Memory B cell (primary cell): ENCODE measurements around the gene ZNF771.

Experiments used
- ATAC-seq: fragments of 150-1000 bp; cut with Tn5 transposase; 2 replicates; pipeline ENCODE4 v1.10.0; 2021; ENCODE audit warnings: low read depth, mild to moderate bottlenecking, moderate library complexity
- DNase-seq, 2 donors: peaks; one replicate each; pipeline ENCODE4 v3.0.0; 2022; ENCODE audit warnings: low spot score in 2 of 2
- H3K27ac Mint-ChIP-seq: one replicate; pipeline ENCODE4 v1.8.0; 2022; ENCODE audit warnings: mild to moderate bottlenecking, moderate library complexity, mixed read lengths
- H3K27me3 Mint-ChIP-seq: one replicate; pipeline ENCODE4 v1.8.0; 2022; ENCODE audit warnings: mixed read lengths
- H3K36me3 Mint-ChIP-seq: one replicate; pipeline ENCODE4 v1.8.0; 2022; ENCODE audit warnings: mild to moderate bottlenecking, mixed read lengths
- H3K4me1 Mint-ChIP-seq: one replicate; pipeline ENCODE4 v1.8.0; 2022; ENCODE audit warnings: mixed read lengths
- H3K4me3 Mint-ChIP-seq: one replicate; pipeline ENCODE4 v1.8.0; 2022; ENCODE audit warnings: mild to moderate bottlenecking, moderate library complexity, mixed read lengths
- H3K9me3 Mint-ChIP-seq: one replicate; pipeline ENCODE4 v1.8.0; 2022; ENCODE audit warnings: mixed read lengths

ZNF771 gene

DNA sequence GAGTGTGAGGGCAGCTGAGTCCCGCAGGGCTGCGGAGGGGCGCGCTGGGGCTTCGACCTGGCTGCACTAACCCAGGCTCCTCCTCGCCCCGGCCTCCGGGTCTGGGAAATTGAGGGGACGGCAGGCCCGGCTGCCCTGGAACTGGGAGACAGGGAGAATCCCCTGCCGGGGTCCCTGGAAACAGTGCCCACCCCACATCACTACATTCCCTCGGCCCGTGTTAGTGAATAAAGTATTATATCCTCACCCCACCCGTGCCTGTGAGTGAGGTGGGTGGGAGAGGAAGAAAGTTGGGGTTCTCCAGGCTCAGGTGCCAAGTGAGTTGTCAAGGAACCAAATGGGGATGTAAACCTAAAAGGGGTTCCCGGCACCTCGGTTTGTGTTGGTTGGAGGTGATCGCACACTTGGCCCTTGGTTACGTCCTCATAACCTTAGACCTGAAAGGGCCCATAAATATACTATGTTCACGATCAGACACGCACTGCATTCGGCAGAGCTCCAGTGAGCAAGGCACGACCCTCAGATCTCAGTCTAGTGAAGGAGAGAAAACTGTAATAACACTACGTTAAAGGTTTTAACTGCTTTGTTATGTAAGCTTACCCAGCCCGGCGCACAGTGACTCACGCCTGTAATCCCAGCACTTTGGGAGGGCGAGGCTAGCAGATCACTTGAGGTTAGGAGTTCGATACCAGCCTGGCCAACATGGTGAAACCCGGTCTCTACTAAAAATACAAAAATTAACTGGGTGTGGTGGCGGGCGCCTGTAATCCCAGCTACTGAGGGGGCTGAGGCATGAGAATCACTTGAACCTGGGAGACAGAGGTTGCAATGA is 11.2 kb downstream of the ZNF771 start:
- ATAC-seq, result no peak
- peaks cover 14% of the 10 kb centered on the region for H3K36me3 Mint-ChIP-seq
- H3K4me3 Mint-ChIP-seq, result peak overlapping the region; percentile 78
- no peaks in the 10 kb centered on the region for H3K27me3 Mint-ChIP-seq
- no peak for DNase-seq
- H3K9me3 Mint-ChIP-seq, result no peaks in the 10 kb centered on the region
- peaks cover 10% of the 10 kb centered on the region for H3K4me1 Mint-ChIP-seq
- H3K27ac Mint-ChIP-seq, result no peak overlapping the region

DNA sequence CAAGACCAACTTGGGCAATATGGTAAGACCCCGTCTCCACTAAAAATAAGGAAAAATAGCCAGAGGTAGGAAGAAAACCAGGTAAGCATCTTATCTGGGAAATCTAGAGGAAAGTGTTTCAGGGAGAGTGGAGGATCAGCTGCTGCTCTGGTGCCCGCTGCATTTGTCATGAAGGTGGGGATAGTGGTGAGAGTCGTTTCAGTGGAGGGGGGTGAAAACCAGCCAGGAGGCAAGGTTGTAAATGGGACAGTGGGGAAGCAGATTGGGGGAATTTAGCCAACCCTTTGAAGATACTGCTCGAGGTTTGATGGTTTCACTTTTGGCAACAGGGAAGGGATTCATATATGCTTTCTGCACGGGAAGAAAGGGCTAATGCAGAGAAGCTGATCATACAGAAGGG is 13.6 kb downstream of the ZNF771 start:
- ATAC-seq (no peak), DNase-seq (no peak)
- no peaks in the 10 kb centered on the region for H3K9me3 Mint-ChIP-seq
- H3K4me3 Mint-ChIP-seq, result no peak overlapping the region
- H3K27ac Mint-ChIP-seq, result no peak overlapping the region
- H3K4me1 Mint-ChIP-seq, result peaks cover 12% of the 10 kb centered on the region
- H3K36me3 Mint-ChIP-seq, result peaks cover 19% of the 10 kb centered on the region
- no peaks in the 10 kb centered on the region for H3K27me3 Mint-ChIP-seq

DNA sequence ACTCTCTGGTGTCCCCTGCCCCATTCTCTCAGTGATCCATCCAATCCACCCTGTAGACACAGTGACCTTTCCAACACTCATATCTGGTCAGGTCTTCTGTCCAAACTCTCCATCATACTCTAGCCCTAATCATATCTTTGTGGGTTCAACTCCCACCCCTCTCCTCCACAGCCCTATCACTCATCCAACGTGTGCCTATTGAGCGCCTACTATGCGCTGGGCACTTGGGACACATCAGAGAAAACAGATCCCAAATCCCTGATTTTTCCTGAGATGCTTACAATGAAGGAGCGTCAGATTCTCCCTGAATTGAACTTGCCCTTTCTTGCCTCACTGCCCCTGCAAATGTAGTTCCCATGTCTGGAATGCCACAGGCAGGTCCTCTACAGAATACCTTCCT is 20.6 kb downstream of the ZNF771 start:
- peaks cover 16% of the 10 kb centered on the region for H3K4me1 Mint-ChIP-seq
- H3K36me3 Mint-ChIP-seq, result peaks cover 11% of the 10 kb centered on the region
- ATAC-seq, result no peak
- H3K27ac Mint-ChIP-seq, result no peak overlapping the region
- peak overlapping the region; percentile 6 for H3K4me3 Mint-ChIP-seq
- no peak for DNase-seq
- no peaks in the 10 kb centered on the region for H3K9me3 Mint-ChIP-seq
- H3K27me3 Mint-ChIP-seq, result no peaks in the 10 kb centered on the region

DNA sequence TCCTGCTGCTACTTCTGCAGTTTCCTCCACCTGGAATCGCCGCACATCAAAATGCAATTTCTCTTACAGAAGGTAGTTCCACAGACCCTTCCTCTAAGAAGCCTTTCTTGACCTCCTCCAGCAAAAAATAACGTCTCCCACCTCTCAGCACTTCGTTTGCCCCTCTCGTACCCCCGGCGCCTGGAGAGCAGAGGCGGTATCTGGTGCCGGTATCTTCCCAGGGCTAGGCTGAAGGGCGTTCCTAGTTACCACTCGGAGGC is 21.9 kb downstream of the ZNF771 start:
- Mint-ChIP-seq H3K9me3 (no peaks in the 10 kb centered on the region), H3K4me1 (peaks cover 19% of the 10 kb centered on the region), H3K4me3 (no peak overlapping the region), H3K36me3 (peaks cover 11% of the 10 kb centered on the region), H3K27me3 (no peaks in the 10 kb centered on the region), H3K27ac (no peak overlapping the region)
- ATAC-seq (no peak), DNase-seq (no peak)

DNA sequence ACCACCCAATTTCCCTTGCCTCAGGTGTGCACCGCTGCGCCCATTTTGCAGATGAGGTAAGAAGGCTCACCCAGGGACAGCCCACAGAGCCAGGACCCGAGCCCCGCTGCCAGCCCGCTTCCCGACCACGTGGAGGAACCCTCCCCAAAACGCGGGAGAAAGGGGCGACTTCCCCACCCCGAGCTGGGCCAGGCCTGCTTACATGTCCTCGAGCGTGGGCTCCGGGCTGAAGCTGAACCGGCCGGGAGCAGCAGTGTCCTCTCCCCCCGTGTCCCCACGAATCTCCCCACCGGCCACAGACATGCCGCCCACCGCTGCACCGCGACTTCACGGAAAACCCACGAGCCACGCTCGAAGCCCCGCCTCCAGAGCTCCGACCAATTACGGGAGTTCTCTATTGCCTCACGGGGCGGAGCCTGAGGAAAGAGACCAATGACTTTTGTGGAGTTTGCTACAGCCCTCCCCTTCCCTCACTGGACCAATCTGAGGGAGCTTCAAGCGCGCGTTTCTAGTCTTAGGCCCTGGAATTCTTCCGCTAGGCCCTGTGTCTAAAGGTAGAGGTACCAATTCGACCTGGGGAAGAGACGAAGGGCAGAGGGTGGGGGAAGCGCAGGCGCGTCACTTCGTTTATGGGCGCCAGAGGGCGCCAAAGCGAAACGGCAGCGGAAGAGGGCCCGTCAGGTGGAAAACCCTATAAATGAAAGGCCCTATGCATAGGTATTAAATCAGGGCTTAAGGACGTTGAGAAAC is 22.4 kb downstream of the ZNF771 start, which contains the start of gene DCTPP1:
Gene DCTPP1, minus strand, starts transcription at position 353 of the 750 bp plus-strand sequence. Its CDS starts 50 bp downstream, at position 303.
- peaks cover 22% of the 10 kb centered on the region for H3K4me1 Mint-ChIP-seq
- ATAC-seq (peak; percentile 94), DNase-seq (peak; percentile 84 to 94)
- no peaks in the 10 kb centered on the region for H3K9me3 Mint-ChIP-seq
- no peak within 1 kb of the TSS for H3K27ac Mint-ChIP-seq
- no peaks in the 10 kb centered on the region for H3K27me3 Mint-ChIP-seq
- H3K4me3 Mint-ChIP-seq, result no peak within 1 kb of the TSS
- peaks cover 9% of the 10 kb centered on the region for H3K36me3 Mint-ChIP-seq

DNA sequence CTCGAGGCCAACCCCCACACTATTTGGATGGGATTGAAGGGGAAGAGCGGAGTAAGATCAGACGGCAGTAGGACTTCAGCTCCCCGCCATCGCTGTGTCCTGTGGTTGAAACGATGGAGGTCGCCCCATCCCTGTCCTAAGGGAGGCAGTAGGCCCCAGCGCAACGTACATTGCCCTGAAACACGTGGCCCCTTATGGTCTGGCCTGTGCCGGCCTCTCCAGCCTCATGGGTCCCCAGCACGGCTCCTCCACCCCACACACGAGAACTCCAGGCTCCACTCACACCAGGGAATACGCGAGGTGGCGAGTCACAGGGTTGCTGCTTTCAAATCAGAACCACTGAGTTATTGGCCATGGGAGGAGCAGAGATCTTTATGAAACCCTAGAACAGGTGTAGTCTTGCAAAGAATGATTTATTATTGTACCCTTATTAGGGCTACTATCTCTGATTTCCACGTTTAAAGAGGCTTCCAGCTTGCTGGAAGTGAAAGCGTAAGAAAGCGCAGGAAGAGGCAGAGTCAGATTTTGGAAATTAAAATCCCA is 23.1 kb downstream of the ZNF771 start:
- H3K27ac Mint-ChIP-seq, result no peak overlapping the region
- peak; percentile 16 for ATAC-seq
- DNase-seq, result no peak

DNA sequence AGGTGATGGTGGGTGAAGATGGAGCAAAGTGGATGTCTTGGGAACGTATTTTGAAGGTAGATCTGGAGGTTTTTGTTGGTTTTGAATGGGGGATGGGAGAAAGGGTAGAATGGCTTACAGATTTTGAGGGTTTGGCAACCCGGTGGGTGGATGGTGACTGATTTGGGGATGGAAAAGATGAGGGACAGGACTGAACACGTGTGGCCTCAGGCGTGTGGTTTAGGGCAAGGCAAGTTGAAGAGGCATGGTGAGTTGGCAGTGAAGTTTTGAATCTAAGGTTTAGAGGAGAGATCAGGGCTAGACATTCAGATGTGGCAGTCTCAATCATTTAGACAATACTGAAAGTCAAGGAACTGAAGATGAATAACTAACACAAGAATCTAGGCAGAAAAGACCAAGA is 27.4 kb downstream of the ZNF771 start:
- ATAC-seq (no peak), DNase-seq (no peak)
- Mint-ChIP-seq H3K36me3 (no peaks in the 10 kb centered on the region), H3K27ac (no peak overlapping the region), H3K9me3 (no peaks in the 10 kb centered on the region), H3K4me1 (peaks cover 11% of the 10 kb centered on the region), H3K4me3 (no peak overlapping the region), H3K27me3 (no peaks in the 10 kb centered on the region)

More for the DNA sequence above, 23.1 kb downstream of the ZNF771 start:
- no peak overlapping the region for H3K4me3 Mint-ChIP-seq
- peaks cover 9% of the 10 kb centered on the region for H3K36me3 Mint-ChIP-seq
- H3K27me3 Mint-ChIP-seq, result no peaks in the 10 kb centered on the region
- H3K4me1 Mint-ChIP-seq, result peaks cover 23% of the 10 kb centered on the region
- H3K9me3 Mint-ChIP-seq, result no peaks in the 10 kb centered on the region

DNA sequence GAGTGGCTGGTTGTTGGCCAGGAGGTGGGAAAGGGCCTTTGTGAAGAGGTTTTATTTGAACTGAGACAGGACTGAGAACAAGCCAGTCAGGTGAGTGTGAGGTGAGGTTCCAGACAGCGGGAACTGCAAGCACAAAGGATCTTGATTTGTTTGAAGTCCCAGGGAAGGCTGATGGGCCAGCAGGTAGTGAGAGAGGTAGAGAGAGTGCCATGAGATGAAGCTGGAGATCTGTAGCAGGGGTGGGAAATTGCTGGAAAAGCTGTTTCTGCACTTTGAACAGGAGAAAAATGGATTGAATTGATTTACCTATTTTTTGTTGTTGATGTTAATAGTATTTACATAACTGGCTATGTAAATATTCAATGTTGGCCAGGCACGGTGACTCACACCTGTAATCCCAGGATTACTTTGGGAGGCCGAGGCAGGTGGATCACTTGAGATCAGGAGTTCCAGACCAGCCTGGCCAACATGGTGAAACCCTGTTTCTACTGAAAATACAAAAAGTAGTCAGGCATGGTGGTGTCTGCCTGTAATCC is 30.2 kb downstream of the ZNF771 start:
- Mint-ChIP-seq H3K4me1 (peaks cover 15% of the 10 kb centered on the region), H3K4me3 (no peak overlapping the region), H3K36me3 (no peaks in the 10 kb centered on the region), H3K27me3 (no peaks in the 10 kb centered on the region), H3K9me3 (no peaks in the 10 kb centered on the region), H3K27ac (no peak overlapping the region)
- no peak for DNase-seq
- no peak for ATAC-seq

DNA sequence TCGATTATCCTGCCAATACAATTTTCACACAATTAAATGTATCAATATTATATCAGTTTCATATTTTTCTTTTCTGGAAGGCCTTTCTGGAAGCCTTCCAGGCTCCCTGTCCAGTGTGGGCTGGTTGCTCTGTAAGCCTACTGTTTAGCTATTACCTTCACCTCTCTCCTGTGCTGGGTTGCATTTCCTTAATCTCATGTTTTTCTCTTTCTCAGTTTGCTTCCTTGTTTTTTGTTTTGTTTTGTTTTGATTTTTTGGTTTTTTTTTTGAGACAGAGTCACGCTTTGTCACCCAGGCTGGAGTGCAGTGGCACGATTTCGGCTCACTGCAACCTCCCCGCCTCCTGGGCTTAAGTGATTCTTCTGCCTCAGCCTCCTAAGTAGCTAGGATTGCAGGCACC is 31.4 kb downstream of the ZNF771 start:
- Mint-ChIP-seq H3K27me3 (no peaks in the 10 kb centered on the region), H3K9me3 (no peaks in the 10 kb centered on the region), H3K4me3 (peak overlapping the region; percentile 60), H3K36me3 (peaks cover 5% of the 10 kb centered on the region), H3K4me1 (peaks cover 22% of the 10 kb centered on the region), H3K27ac (peak overlapping the region; percentile 6)
- DNase-seq, result no peak
- ATAC-seq, result peak; percentile 66

DNA sequence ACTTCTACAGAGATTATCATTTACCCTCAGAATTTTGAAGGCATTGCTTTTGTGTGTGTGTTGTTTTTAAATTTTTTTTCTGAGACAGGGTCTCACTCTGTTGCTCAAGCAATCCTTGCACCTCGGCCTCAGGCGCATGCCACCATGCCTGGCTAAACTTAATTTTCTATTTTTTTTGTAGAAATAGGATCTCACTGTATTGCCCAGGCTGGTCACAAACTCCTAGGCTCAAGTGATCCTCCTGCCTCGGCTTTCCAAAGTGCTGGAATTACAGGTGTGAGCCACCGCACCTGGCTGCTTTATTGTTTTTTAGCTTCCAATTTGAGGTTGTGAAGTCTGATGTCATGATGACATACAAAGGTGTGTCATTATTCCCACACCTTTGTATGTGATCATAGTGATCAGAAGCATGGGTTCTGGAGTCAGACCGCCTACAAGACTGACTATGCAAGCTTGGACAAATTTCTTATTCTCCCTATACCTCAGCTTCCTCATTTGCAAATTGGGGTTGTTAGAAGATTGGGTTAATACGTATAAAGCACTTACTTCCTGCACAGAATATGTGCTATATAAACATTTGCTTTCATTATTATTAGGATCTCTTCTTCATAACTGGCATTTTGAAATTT is 32.4 kb downstream of the ZNF771 start:
- peak; percentile 78 for ATAC-seq
- no peak for DNase-seq
- Mint-ChIP-seq H3K4me1 (peaks cover 20% of the 10 kb centered on the region), H3K4me3 (peak overlapping the region; percentile 29), H3K9me3 (no peaks in the 10 kb centered on the region), H3K27ac (peak overlapping the region; percentile 65), H3K36me3 (peaks cover 8% of the 10 kb centered on the region), H3K27me3 (no peaks in the 10 kb centered on the region)

DNA sequence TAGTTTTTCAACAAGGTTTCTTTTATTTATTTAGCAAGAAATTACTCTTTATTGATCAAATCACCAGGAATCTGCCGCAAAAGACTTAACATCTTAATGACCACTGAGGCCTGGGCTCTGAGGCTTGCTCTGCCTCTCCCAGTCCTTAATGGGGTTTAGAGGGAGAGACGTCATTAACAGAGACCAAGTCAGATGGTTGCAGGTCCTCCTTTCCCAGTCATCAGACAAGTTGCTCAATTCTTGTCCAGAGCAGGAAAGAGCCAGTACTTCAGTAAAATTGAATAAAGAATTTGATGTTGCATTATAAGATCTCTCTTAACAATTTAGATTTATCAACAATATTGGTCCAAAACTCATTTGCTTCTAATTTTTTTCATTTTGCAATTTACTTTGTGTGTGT is 36.2 kb downstream of the ZNF771 start:
- Mint-ChIP-seq H3K36me3 (peaks cover 10% of the 10 kb centered on the region), H3K4me3 (peak overlapping the region; percentile 93), H3K9me3 (no peaks in the 10 kb centered on the region), H3K27ac (no peak overlapping the region), H3K4me1 (peaks cover 29% of the 10 kb centered on the region), H3K27me3 (no peaks in the 10 kb centered on the region)
- DNase-seq (no peak), ATAC-seq (no peak)

DNA sequence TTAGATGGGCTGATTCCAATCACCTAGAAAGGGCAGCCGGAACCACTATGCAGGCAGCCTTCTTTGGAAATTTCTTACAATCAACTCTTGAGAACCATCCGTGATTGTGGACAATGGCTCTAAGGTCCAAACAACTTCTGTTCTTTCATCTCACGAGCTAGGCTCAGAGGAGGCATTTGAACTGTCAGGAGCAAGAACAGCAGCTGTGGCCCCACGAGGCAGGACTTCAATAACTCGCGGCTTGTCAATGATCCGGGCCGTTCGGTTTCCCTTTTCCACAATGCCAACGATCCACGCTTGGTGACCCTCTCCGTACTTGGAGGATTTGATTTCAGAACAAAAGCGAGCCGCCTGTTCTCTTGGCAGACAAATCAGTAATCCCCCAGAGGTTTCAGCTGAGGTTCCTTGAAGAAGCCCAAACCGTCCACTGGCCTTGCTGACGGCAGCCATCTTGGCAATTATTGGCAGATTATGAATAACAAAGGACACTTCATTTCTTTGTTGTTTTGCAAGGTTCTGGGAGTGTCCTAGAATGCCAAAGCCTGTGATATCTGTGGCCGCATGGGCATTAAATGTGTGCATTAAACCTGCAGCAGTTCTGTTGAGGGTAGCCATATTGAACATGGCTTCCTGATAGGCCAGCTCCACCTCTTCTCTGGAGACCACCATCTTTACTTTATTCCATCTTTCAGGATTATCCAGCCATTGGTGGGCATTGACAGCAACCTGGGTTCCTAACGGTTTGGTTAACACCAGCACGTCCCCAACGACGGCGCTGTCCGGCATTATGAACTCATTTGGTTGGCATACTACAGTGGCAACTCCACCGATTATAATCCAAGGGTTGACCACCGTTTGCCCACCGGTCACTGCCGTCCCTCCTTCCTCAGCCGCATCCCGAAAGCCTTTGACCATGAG is 37.1 kb downstream of the ZNF771 start:
- DNase-seq (no peak), ATAC-seq (no peak)
- Mint-ChIP-seq H3K4me3 (peak overlapping the region; percentile 93), H3K36me3 (peaks cover 10% of the 10 kb centered on the region), H3K4me1 (peaks cover 26% of the 10 kb centered on the region), H3K27me3 (no peaks in the 10 kb centered on the region), H3K9me3 (no peaks in the 10 kb centered on the region), H3K27ac (peak overlapping the region; percentile 92)

DNA sequence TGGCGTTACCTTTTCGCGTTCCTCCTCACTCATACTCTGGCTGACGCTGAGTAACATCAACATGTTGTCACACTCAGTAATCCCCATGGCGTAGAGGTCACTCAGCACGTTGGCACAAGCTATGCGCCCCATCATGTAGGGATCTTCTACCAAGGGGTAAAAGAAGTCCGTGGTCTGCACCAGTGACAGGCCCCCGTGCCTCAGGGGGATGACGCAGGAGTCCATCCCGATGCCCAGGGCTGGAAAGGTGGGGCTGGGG is 37.7 kb downstream of the ZNF771 start:
- peak overlapping the region; percentile 92 for H3K27ac Mint-ChIP-seq
- H3K36me3 Mint-ChIP-seq, result peaks cover 10% of the 10 kb centered on the region
- H3K27me3 Mint-ChIP-seq, result no peaks in the 10 kb centered on the region
- ATAC-seq, result no peak
- peak overlapping the region; percentile 93 for H3K4me3 Mint-ChIP-seq
- H3K4me1 Mint-ChIP-seq, result peaks cover 24% of the 10 kb centered on the region
- H3K9me3 Mint-ChIP-seq, result no peaks in the 10 kb centered on the region
- no peak for DNase-seq
